GM10248 (cell line): ENCODE data around the gene S100PBP.

Experiments
- CTCF ChIA-PET: fragments of 300-600 bp; sonication (Branson Sonifier 250); formaldehyde crosslinking; extraction: SDS; loops from one replicate; lab custom pipeline; 2021; ENCODE audit warnings: antibody characterized with exemption; lab: Yijun Ruan, JAX
- POLR2A ChIA-PET: fragments of 350-650 bp; sonication (Branson Sonifier 250); formaldehyde crosslinking; extraction: SDS; loops from one replicate; lab custom pipeline; 2020; ENCODE audit warnings: antibody characterized with exemption; lab: Yijun Ruan, JAX
- DNase-seq: peaks from one replicate; pipeline ENCODE4 v3.0.0; 2012; ENCODE audit errors: extremely low spot score
- TF ChIP-seq, protein P1 (sequence below): IDR thresholded peaks from 2 replicates; pipeline ENCODE4 v1.5.1; 2012; ENCODE audit warnings: mild to moderate bottlenecking, low read depth; ENCODE audit errors: extremely low read depth, missing control alignments, control extremely low read depth

S100PBP gene

GRCh38 chr1:32881871-32882850, 64.7 kb downstream of the S100PBP start:
- TF ChIP-seq, protein P1, sequence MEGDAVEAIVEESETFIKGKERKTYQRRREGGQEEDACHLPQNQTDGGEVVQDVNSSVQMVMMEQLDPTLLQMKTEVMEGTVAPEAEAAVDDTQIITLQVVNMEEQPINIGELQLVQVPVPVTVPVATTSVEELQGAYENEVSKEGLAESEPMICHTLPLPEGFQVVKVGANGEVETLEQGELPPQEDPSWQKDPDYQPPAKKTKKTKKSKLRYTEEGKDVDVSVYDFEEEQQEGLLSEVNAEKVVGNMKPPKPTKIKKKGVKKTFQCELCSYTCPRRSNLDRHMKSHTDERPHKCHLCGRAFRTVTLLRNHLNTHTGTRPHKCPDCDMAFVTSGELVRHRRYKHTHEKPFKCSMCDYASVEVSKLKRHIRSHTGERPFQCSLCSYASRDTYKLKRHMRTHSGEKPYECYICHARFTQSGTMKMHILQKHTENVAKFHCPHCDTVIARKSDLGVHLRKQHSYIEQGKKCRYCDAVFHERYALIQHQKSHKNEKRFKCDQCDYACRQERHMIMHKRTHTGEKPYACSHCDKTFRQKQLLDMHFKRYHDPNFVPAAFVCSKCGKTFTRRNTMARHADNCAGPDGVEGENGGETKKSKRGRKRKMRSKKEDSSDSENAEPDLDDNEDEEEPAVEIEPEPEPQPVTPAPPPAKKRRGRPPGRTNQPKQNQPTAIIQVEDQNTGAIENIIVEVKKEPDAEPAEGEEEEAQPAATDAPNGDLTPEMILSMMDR, result no peak
- DNase-seq, result no peak
- ChIA-PET CTCF (interaction anchor here (0.9 to 1.3 kb wide), 4 partner anchors 10 to 205 kb away, joined by 3 to 4 read pairs (median 4); no protein-coding TSS in a partner anchor), POLR2A (no interaction called here)

DNA sequence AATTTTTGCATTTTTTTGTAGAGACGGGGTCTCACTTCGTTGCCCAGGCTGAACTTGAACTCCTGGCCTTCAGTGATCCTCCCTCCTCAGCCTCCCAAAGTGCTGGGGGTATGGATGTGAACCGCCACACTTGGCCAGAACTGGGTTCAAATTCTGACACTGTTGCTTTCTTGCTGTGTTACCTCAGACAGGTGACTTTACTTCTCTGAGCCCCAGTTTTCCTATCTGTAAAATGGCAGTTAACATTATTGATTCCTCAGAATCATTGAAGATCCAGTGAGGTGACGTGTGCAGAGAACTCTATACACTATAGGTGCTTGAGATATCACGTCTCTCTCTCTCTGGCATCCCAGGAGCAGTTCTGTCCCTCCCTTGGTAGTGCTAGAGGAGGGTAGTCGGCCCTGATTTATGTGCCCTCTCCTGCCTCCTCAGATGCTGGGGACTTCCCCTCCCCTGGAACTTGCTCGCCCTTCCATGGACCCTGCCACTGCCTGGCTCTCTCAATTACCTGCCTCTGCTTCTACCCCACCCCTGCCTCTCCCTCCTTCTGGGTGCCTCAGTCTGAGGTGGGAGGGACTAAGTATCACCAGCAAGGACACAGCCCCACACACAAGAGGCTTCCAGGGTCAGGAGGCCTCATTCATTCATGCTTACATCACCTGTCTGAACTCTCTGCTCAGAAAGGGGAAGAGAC, 66.0 kb downstream of the S100PBP start:
- POLR2A ChIA-PET, result no interaction called here
- DNase-seq, result no peak
- CTCF ChIA-PET, result interaction anchor here (1.2 kb wide), 1 partner anchor 12 kb away, joined by 4 read pairs; no protein-coding TSS in a partner anchor
- TF ChIP-seq, protein P1, result no peak

DNA sequence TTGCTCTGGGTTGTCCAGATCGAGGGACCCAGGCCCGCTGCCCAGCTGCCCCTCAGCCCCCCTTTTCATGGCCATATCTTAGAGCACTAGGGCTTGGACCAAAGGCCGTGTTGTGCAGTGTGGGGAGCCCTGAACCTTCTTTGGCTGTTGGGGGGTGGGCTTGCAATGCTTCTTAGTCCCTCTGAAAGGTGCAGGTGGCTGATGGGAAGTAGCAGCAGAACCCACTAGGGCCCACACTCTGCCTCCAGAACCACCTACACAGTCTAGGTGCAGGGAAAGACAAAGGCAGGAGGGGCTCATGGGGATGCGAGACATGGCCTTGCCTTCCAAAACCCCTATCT, 66.5 kb downstream of the S100PBP start:
- ChIA-PET POLR2A (no interaction called here), CTCF (interaction anchor here (1.2 kb wide), 1 partner anchor 12 kb away, joined by 4 read pairs; no protein-coding TSS in a partner anchor)
- no peak for DNase-seq
- TF ChIP-seq, protein P1, result no peak

GRCh38 chr1:32884726-32885125, 67.3 kb downstream of the S100PBP start:
- no peak for DNase-seq
- CTCF ChIA-PET, result interaction anchor here (1.2 to 3.7 kb wide), 2 partner anchors 9 to 13 kb away, joined by 4 to 28 read pairs; no protein-coding TSS in a partner anchor
- TF ChIP-seq, protein P1, result no peak
- POLR2A ChIA-PET, result interaction anchor here (0.6 kb wide), 1 partner anchor 400 kb away, joined by 4 read pairs; no protein-coding TSS in a partner anchor

- no peak for DNase-seq
- POLR2A ChIA-PET, result no interaction called here
- CTCF ChIA-PET, result interaction anchor here (1.1 to 3.7 kb wide), 3 partner anchors 9 to 57 kb away, joined by 3 to 28 read pairs (median 10); no protein-coding TSS in a partner anchor
- TF ChIP-seq, protein P1, result no peak
Measured at GRCh38 chr1:32885676-32886003, 68.2 kb downstream of the S100PBP start.
